ENCODE data around the gene IL17B. TPM values are rescaled to one million over a fixed set of nuclear protein-coding genes. Genes with fewer than 3 reads are reported as not detected.

The IL17B gene
- total and polyA plus RNA-seq, 2 experiments from 2014 or later, result not detected

- TF ChIP-seq, protein P1, sequence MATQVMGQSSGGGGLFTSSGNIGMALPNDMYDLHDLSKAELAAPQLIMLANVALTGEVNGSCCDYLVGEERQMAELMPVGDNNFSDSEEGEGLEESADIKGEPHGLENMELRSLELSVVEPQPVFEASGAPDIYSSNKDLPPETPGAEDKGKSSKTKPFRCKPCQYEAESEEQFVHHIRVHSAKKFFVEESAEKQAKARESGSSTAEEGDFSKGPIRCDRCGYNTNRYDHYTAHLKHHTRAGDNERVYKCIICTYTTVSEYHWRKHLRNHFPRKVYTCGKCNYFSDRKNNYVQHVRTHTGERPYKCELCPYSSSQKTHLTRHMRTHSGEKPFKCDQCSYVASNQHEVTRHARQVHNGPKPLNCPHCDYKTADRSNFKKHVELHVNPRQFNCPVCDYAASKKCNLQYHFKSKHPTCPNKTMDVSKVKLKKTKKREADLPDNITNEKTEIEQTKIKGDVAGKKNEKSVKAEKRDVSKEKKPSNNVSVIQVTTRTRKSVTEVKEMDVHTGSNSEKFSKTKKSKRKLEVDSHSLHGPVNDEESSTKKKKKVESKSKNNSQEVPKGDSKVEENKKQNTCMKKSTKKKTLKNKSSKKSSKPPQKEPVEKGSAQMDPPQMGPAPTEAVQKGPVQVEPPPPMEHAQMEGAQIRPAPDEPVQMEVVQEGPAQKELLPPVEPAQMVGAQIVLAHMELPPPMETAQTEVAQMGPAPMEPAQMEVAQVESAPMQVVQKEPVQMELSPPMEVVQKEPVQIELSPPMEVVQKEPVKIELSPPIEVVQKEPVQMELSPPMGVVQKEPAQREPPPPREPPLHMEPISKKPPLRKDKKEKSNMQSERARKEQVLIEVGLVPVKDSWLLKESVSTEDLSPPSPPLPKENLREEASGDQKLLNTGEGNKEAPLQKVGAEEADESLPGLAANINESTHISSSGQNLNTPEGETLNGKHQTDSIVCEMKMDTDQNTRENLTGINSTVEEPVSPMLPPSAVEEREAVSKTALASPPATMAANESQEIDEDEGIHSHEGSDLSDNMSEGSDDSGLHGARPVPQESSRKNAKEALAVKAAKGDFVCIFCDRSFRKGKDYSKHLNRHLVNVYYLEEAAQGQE (IDR thresholded peaks at IDR 0.05; ENCODE audit: unreplicated experiment), result no peak
Measured at GRCh38 chr5:149404746-149405549, 25.9 kb upstream of the IL17B start (continued).

DNA sequence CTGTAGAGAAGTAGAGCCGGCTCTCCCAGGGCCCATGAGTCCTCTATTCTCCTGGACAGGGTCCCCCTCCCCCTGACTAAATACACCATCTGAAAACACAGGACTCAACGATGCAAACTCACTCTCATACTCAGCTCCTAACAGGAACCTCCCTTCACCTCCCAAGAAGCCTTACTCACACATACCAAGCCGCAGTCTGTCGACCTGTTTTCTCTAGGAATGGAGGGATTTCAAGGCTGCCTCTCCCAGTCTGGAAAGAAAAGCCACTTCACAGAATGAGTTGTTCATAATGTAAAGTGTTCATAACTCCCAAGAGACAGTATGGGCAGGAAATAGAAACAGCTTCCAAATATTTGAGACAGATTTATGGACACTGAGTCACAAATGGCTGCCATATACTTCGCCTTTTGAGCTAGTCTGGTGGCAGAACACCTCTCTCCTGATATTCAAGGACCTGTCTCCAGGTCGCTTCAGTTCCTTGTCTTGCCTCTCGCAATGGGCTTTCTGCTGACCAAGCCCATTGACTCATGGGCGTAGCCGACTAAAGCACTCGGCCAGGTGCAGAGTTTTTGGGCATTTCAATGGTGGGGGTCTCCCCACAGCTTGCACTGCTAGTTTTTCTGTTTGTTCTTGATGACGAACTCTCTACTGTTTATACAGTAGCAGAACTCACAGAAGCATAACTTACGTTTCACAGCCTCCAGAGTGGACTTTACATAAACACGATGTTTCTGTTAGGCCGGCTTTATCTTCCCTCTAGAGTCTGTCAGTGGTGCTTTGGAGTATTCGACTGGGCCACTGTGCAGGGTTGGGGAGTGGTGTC, 25.0 kb upstream of the IL17B start:
- ATAC-seq (no peak), DNase-seq (ENCODE audit: low spot score) (no peak)
- H3K27me3 Mint-ChIP-seq (ENCODE audit: insufficient read depth, low read depth, poor library complexity), result peaks cover 10% of the 10 kb centered on the region
- H3K27ac Mint-ChIP-seq, result no peak overlapping the region
- H2AFZ ChIP-seq, result peak overlapping the region; percentile 69
- no peaks in the 10 kb centered on the region; the same call in 2 of the 3 replicates for H3K36me3 Mint-ChIP-seq (ENCODE audit: low read depth)
- H3F3A ChIP-seq (replicated peaks; ENCODE audit: low read depth), result no peaks in the 10 kb centered on the region
- H3K27ac ChIP-seq (ENCODE audit: low read depth), result no peak overlapping the region
- peaks cover 41% of the 10 kb centered on the region for H3K4me1 Mint-ChIP-seq
- no peaks in the 10 kb centered on the region; the same call in 2 of the 3 replicates for H3K9me3 Mint-ChIP-seq
- H3K4me1 ChIP-seq (ENCODE audit: insufficient read depth), result no peaks in the 10 kb centered on the region
- no peak overlapping the region for H3K4me2 ChIP-seq
- H3K36me3 ChIP-seq (ENCODE audit: insufficient read depth), result no peaks in the 10 kb centered on the region
- no peaks in the 10 kb centered on the region for H3K9me2 ChIP-seq (ENCODE audit: insufficient read depth)
- TF ChIP-seq EZH2 (IDR thresholded peaks at IDR 0.05; ENCODE audit: low read depth, unreplicated experiment) (no peak), NANOG (IDR thresholded peaks at IDR 0.05; ENCODE audit: borderline replicate concordance) (no peak)
- TF ChIP-seq, protein P2, sequence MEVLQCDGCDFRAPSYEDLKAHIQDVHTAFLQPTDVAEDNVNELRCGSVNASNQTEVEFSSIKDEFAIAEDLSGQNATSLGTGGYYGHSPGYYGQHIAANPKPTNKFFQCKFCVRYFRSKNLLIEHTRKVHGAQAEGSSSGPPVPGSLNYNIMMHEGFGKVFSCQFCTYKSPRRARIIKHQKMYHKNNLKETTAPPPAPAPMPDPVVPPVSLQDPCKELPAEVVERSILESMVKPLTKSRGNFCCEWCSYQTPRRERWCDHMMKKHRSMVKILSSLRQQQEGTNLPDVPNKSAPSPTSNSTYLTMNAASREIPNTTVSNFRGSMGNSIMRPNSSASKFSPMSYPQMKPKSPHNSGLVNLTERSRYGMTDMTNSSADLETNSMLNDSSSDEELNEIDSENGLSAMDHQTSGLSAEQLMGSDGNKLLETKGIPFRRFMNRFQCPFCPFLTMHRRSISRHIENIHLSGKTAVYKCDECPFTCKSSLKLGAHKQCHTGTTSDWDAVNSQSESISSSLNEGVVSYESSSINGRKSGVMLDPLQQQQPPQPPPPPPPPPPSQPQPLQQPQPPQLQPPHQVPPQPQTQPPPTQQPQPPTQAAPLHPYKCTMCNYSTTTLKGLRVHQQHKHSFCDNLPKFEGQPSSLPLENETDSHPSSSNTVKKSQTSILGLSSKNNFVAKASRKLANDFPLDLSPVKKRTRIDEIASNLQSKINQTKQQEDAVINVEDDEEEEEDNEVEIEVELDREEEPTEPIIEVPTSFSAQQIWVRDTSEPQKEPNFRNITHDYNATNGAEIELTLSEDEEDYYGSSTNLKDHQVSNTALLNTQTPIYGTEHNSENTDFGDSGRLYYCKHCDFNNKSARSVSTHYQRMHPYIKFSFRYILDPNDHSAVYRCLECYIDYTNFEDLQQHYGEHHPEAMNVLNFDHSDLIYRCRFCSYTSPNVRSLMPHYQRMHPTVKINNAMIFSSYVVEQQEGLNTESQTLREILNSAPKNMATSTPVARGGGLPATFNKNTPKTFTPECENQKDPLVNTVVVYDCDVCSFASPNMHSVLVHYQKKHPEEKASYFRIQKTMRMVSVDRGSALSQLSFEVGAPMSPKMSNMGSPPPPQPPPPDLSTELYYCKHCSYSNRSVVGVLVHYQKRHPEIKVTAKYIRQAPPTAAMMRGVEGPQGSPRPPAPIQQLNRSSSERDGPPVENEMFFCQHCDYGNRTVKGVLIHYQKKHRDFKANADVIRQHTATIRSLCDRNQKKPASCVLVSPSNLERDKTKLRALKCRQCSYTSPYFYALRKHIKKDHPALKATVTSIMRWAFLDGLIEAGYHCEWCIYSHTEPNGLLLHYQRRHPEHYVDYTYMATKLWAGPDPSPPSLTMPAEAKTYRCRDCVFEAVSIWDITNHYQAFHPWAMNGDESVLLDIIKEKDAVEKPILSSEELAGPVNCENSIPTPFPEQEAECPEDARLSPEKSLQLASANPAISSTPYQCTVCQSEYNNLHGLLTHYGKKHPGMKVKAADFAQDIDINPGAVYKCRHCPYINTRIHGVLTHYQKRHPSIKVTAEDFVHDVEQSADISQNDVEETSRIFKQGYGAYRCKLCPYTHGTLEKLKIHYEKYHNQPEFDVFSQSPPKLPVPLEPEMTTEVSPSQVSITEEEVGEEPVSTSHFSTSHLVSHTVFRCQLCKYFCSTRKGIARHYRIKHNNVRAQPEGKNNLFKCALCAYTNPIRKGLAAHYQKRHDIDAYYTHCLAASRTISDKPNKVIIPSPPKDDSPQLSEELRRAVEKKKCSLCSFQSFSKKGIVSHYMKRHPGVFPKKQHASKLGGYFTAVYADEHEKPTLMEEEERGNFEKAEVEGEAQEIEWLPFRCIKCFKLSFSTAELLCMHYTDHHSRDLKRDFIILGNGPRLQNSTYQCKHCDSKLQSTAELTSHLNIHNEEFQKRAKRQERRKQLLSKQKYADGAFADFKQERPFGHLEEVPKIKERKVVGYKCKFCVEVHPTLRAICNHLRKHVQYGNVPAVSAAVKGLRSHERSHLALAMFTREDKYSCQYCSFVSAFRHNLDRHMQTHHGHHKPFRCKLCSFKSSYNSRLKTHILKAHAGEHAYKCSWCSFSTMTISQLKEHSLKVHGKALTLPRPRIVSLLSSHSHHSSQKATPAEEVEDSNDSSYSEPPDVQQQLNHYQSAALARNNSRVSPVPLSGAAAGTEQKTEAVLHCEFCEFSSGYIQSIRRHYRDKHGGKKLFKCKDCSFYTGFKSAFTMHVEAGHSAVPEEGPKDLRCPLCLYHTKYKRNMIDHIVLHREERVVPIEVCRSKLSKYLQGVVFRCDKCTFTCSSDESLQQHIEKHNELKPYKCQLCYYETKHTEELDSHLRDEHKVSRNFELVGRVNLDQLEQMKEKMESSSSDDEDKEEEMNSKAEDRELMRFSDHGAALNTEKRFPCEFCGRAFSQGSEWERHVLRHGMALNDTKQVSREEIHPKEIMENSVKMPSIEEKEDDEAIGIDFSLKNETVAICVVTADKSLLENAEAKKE (CRISPR knock-in tag; IDR thresholded peaks at IDR 0.05), result no peak
- no peaks in the 10 kb centered on the region for H4K20me1 ChIP-seq (replicated peaks; ENCODE audit: insufficient read depth)
- no peaks in the 10 kb centered on the region for H3K79me2 ChIP-seq (replicated peaks; ENCODE audit: insufficient read depth)
- no peak overlapping the region for H3K4me3 ChIP-seq
- no peak overlapping the region for H3K4me3 Mint-ChIP-seq
- no peaks in the 10 kb centered on the region for H3K27me3 ChIP-seq (ENCODE audit: insufficient read depth)

Data from GM23338 (cell line).